HG02840 (cell line): ENCODE results near the gene ITGB6.
A peak's percentile ranks its signal among the peaks of the same experiment; 100 is the strongest.

Source experiments
- ATAC-seq: cut with Tn5 transposase; IDR thresholded peaks from one replicate; pipeline ENCODE4 v1.9.1; 2021; ENCODE audit warnings: mild to moderate bottlenecking, moderate library complexity, moderate number of reproducible peaks; ENCODE audit not compliant: unreplicated experiment, low FRiP score

The ITGB6 gene

DNA sequence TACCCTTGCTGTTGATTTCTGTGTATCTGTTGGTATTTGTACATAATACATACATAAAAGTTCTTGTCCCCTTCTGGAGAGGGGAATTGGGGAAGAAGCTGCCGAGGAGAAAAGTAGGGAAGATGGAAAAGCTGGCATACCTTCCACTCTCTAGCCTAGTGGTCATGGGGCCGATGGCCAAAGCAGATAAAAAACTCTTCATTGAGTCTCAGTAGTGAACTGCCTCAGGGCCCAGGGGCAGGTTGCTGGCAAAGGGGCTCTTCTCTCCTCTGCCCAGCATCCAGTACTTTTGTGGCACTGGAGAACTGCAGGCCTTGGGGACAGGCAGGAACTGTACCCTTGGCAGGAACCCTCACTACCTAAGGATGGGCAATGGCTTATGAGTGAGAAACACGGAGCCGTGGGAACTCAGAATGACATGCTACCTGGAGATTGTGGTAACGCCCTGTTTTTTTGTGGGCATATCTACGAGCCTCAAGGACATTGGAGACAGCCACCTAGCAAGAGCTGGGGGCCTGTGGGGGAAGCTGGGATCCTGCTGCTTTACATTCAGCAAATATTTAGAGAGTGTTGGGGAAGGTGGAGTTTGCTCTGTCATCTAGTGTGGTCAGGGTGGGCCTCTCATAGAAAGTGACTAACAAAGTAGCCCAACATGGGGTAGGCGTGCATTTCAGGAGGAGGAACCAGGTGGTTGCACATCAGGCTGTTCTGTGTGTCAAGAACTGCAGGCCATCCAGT lies 22.6 kb upstream of the ITGB6 start:
- no peak for ATAC-seq

DNA sequence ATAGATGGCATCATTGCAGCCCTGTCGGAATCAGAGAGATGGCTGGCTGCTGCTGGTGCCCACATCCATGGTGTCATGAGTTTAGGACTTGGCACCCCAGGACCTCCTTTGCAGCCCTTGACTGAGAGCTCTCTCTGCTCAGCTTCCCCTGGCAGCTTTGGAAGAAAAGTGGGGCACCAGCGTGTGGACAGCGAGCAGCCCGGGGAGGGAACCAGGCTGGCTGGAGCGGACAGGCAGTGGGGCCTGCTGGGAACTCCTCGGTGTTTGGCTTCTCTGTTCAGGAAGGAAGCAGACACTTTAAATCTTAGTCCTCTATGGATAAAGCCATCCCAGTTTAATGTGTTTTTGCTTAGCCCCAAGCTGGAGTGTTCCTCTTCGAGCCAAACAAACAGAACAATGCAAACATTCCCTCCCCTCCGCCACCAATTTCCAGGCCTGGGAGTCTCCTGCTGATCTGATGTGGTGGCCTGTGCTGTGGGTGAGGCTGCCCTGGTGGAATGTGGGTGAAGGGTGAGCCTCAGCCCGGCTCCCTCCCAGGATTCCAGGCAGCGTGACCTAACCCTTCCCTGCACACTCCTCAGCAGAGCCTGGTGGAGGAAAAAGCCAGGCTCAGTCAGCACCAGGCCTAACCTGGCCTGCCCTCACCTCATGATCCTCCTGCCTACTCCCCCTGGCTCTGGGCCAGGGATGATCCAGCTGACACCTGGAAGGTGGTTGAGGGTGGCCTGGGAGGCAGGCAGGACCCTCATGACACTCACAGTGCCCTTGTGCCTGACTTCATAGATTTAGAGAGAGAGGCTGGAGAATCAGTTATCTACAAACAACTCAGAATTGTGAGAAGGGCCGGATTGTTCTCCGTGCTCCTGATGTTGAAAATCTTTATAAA lies 21.6 kb upstream of the ITGB6 start:
- no peak for ATAC-seq

DNA sequence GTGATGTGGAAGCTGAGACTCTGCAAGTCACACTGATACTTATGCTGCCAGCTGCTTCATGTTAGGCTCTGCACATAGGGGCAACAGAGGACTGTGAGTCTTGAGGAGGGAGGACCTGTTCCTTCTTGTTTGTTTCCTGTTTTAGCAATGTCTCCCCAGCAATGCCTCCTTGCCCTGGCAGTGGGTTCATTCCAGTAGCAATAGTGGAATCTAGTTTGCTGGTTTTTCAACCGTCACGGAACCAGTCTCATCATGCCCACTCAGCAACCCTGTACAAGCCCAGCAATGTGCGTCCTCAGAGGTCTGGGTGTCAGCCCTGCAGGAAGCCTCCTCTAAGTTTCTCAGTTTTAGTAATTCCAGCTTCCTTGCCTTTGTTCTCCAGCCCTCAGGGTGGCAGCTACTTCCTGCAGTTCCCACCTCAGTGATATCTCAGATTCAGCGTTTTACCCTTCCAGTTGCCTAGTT lies 20.5 kb upstream of the ITGB6 start:
- no peak for ATAC-seq

- ATAC-seq: no peak
Measured at GRCh38 chr2:160220026-160220425, 20.0 kb upstream of the ITGB6 start.

DNA sequence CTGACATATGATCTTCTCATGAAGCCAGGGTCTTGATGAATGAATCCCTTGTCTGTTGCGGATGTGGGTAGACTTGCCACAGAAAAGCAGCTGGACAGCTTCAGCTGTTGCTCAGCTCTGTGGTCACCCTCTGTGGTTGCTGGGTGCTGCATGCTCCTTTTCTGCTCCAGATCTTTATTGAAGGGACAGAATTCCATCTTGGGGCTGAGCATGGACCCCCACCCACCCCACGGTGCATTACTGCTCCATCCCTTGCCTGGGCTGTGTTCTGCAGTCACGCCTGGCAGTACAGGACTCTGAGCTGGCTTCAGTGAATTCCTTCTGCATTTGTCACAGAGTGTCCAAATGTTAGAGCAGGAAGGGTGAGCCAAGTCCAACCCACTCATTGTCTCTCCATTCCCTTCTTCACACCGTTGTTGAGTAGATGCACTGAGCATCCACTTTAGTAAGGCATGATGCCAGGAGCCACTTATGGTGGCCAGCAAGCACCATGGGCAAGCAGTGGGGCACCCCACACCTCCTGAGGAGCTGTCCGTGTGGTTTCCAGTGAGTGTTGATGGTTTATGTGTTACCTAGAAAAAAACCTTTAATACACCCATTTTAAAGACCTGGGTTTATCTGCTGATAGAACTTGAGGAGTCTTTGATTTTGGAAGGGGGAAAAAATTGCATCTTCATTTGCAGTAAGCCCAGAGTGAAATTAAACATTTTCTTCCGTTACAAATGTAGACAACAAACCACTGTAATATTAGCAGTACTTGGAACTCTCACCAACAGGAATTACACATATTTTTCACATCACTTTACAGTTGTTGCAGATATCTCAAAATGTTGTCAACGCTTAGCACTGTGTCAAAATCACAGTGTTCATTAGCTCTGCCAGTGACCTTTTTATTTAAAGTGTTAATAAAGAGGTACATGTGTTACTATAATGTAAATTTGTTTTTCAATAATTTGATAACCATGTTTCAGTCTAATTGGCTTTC lies 14.7 kb upstream of the ITGB6 start:
- no peak for ATAC-seq

- no peak for ATAC-seq
Measured at GRCh38 chr2:160213511-160213910, 13.4 kb upstream of the ITGB6 start.

DNA sequence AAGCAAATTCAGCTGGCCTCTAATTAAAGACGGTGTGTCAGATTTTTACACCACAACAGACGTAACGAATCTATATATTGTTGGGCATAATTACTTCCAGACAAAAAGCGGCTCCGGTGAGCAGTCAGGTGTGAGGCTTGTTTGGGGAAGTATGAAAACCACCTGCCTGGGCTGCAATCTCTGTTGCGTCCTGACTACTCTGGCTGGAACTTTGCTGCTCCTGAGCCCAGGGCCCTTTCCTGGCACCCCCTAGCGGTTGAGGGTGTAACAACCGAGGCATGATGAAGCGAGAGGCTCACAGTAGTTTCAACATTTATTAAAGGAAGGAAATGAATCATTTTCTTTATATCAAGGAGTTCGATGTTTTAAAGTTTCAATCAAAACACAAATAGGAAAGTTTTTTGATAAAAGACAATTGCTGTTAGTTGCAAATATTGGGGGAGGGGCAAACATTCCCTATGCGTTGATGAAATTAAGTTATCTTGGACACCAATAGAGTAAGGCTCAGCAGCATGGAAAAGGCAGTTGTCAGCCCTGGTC lies 10.6 kb upstream of the ITGB6 start:
- peak; percentile 93 for ATAC-seq

- ATAC-seq: no peak
Measured at GRCh38 chr2:160209516-160209856, 9.4 kb upstream of the ITGB6 start.

DNA sequence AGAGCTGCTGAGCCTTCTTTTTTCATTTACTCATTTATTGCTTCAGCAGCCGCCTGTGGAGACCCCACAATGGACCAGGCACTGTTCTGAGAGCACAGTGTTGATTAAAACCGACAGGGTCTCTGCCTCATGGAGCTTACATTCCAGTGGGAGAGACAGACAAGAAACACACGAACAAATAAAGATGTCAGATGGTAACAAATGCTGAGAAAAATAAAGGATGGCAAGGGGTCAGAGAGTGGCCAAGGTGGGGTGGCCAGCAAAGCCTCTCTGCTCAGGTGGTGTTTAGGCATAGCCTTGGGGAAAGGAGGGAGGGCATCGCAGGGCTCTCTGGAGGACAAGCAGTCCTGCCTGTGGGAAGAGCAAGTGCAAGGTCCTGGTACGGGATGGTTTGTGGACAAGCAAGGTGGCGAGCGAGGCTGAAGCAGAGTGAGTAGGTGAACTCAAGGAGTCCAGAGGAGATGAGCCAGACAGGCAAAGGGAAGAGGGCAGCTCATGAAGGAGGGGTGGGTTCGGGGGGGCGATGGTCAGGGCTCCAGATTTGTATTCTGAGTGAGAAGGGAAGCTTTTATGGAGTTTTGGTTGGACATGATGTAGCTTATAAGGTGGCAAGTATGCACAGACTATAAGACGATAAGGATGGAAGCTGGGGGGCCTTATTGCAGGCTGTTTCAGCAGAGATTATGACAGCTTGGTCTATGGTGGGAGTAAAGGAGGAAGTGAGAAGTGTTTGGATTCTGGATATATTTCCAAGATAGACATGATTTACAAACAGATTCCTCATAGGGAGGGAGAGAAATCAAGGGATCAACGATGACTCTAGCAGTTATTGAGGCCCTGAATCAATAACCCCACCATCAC lies 8.8 kb upstream of the ITGB6 start:
- ATAC-seq: no peak

GRCh38 chr2:160207804-160208654 lies 8.0 kb upstream of the ITGB6 start:
- ATAC-seq: no peak

- no peak for ATAC-seq
Measured at GRCh38 chr2:160207271-160207670, 7.2 kb upstream of the ITGB6 start.

GRCh38 chr2:160206436-160206835 lies 6.4 kb upstream of the ITGB6 start:
- no peak for ATAC-seq

DNA sequence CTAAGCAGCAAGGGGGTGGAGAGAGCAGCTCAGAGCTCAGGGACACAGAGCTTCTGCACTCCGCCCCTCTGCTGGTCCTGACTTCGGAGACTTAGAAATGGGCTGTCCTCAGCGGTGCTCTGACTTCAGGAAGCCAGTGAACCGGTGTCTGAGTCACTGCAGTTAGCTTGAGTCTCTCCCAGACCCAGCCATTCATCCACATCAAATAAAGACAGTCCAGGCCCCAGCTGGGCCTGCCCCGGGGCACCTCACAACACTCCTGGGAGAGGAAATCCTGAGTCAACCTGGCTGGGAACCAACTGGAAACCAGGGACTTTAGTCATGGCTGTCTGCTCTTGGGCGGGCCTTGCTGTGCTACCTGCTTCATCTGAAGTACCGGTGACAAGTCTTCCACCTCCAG lies 5.4 kb upstream of the ITGB6 start:
- no peak for ATAC-seq

- no peak for ATAC-seq
Measured at GRCh38 chr2:160203422-160203821, 3.4 kb upstream of the ITGB6 start.

DNA sequence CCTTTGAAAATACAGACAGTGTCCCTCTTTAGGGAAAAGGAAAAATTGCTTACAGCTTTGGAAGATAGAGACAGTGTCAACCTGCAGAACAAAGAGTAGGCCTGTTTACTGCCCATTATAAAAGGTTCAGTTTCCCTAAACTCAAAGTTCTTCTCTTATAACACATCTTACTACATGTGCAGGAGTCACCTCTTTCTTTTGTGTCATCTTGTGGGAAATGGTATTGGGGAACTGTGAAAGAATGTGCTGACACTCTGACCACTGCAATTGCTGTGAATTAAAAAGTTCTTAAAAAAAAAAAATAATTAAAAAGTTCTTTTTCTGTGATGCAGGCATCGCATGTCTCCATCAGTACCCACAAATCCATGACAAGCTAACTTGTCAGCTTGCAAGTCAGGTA lies 2.9 kb upstream of the ITGB6 start:
- no peak for ATAC-seq

DNA sequence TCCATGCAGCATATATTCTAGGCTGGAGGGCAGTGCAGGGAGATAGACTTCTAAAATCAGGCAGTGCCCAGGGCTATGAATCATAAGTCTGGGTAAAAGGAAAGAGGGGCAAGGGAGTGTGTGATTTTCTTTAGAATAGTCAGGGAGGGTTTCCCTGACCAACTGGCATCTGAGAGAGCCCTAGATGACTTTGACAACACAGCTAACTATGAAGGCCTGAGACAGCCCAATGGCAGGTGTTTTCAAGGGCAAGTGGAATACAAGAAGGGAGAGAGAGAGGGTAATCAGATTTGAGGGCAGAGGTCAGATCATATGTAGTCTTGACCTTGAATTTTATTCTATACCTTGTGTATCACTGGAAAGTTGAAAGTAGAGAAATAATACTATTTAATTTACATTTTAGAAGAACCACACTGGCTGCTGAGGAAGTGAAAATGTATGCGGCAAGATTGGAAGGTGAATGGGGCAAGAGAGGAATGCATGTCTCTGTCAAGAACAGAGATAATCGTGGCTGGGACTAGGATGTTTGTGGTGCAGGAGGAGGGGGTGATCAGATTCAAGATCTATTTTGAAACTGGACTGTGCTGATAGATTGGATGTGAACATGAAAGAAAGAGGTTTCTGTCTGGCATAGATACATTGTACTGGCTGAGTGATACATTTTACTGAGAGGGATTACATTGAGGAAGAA lies 1.9 kb upstream of the ITGB6 start:
- ATAC-seq: no peak

DNA sequence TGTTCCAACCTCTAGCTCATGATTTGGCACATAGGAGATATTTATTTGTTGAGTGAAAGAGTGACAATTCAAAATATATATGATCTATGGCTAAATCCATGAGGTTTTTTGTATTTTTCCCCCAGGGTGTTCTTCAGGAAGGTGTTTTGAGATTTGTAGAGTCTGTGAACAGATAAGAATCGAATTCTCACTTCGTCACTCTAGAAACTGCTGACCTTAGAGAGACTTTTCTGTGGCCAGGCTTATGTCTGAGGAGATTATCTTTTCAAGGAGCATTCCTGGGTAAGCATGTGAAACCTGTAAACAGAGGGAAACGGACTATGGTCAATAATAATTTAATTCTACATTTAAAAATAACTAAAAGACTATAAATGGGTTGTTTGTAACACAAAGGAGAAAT lies 849 bp upstream of the ITGB6 start:
- no peak for ATAC-seq

GRCh38 chr2:160199053-160199452 lies 1.0 kb downstream of the ITGB6 start:
- ATAC-seq: no peak
